Measurements from ENCODE around the gene RPS15.

The RPS15 gene

DNA sequence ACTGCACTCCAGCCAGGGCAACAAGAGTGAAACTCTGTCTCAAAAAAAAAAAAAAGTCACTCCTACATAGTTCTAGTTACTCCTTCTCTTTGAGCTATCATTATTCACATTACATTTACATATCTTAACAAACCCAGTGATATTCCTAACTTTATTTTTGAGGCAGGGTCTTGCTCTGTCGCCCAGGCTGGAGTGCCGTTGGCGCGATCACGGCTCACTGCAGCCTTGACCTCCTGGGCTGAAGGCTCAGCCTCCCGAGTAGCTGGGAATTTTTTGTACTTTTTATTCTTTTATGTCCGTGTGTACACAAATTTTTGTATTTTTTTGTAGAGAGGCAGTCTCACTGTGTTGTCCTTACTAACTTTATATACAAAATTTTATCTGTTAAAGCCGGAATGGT, 587 bp upstream of the RPS15 start:
- DNase-seq, result no peak

DNA sequence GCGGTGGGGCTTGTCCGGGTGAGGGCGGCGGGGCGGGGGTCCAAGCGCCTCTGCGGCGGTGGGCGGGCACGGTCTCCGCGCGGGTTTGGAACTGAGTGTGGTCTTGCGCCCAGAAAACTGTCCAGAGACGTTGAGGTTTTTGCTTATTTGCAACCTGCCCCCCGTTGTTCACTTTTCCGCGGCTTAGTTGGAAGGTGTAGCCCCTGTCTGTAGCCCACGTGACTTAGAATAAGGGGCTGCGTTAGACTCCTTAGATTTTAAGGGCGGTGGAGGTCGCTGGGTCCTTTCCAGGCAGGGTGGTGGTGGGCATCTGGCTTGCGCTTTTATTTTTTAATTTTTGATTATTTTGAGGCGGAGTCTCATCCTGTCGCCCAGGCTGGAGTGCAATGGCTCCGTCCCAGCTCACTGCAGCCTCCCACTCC, 748 bp downstream of the RPS15 start:
- no peak for DNase-seq

GRCh38 chr19:1439525-1440417, 1.6 kb downstream of the RPS15 start:
- DNase-seq, result peak; percentile 33

DNA sequence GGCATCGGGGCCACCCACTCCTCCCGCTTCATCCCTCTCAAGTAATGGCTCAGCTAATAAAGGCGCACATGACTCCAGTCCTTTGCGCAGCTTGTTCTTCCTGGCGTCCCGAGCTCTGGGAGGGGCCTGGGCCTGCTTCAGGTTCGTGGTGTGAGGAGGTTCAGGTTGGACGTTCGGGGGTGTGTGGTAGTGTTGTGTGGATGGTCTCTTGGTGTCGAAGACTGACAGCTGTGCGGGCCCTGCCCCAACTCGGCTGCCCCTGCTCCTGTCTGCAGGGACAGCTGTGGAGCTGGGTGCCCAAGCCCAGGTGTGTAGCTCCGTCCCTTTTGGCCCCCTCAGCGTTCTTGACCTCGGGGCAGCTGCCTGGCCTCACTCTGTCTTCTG, 2.2 kb downstream of the RPS15 start:
- no peak for DNase-seq

DNA sequence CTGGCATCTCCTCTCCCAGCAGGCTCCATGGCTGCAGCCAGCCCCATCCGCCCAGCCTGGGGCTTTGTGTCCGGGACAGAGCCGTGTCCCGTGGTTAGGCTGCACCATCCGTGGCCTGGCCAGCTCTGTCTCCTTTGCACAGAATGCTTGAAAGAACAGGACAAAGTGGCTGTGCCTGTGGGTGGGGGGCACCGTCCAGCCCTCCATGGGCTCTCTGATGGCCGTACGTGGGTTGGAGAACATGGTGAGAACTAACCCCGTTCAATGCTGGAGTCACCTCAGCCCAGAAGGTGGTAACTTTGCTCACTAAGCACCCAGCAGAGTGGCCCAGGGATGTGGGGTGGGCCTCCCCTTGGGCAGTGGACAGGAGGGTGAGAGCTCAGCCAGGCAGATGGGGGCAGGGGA, 2.8 kb downstream of the RPS15 start:
- DNase-seq, result no peak

GRCh38 chr19:1441677-1442438, 3.7 kb downstream of the RPS15 start:
- no peak for DNase-seq

GRCh38 chr19:1445185-1445931, 7.2 kb downstream of the RPS15 start:
- peak; percentile 54 for DNase-seq

- no peak for DNase-seq
Measured at GRCh38 chr19:1445932-1446712, 7.9 kb downstream of the RPS15 start.

GRCh38 chr19:1446713-1447481, 8.7 kb downstream of the RPS15 start:
- no peak for DNase-seq

- DNase-seq, result no peak
Measured at GRCh38 chr19:1447504-1447903, 9.3 kb downstream of the RPS15 start.

- no peak for DNase-seq
Measured at GRCh38 chr19:1447944-1448343, 9.7 kb downstream of the RPS15 start.

DNA sequence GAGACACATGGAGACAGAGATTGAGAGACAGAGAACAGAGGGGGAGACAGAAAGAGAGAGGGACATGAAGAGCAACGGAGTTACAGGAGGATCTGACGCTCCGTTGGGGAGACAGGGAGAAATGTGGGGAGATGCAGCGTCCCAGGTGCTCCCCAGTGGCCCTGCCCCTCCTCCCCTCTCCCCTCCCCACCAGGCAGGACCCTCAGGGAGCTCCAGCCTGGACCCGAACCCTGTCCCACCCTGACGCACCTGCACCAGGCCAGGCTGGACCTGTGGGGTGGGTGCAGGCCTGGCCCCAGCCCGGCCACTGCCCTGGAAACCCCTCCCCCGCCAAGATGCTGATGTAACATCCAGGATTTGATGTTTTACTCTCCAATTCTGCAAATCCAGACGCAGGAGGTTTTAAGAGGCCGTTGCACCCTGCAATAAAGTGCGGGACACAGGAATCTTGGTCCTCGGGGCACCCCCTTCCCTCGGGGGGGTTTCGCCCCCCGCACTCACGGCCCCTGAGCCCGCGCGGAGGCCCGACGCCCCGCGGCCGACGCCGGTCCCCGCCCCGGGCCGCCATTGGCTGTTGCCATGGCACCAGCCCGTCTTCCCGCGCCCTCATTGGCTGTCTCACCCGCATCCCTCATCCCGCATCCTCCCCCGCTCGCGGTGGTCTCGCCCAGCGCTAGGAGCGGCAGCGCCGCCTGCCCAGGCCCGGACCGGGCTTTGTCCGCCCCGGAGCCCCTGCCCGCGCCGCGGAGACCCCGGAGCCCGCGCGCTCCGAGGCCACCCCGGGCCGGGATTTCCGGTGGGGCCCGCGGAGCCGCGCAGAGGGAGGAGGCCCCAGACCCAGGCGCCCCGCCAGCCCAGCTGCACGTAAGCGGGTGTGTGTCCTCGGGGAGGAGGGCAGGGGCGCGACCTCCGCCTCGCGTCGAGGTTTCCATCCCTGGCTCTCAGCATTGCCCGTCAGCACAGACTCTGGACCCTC, 11.6 kb downstream of the RPS15 start, which contains the start of gene APC2:
TSS of gene APC2 (plus strand) at position 655 of the 976 bp plus-strand sequence. CDS start 2,881 bp downstream, outside the sequence.
- peak; percentile 68 for DNase-seq

DNA sequence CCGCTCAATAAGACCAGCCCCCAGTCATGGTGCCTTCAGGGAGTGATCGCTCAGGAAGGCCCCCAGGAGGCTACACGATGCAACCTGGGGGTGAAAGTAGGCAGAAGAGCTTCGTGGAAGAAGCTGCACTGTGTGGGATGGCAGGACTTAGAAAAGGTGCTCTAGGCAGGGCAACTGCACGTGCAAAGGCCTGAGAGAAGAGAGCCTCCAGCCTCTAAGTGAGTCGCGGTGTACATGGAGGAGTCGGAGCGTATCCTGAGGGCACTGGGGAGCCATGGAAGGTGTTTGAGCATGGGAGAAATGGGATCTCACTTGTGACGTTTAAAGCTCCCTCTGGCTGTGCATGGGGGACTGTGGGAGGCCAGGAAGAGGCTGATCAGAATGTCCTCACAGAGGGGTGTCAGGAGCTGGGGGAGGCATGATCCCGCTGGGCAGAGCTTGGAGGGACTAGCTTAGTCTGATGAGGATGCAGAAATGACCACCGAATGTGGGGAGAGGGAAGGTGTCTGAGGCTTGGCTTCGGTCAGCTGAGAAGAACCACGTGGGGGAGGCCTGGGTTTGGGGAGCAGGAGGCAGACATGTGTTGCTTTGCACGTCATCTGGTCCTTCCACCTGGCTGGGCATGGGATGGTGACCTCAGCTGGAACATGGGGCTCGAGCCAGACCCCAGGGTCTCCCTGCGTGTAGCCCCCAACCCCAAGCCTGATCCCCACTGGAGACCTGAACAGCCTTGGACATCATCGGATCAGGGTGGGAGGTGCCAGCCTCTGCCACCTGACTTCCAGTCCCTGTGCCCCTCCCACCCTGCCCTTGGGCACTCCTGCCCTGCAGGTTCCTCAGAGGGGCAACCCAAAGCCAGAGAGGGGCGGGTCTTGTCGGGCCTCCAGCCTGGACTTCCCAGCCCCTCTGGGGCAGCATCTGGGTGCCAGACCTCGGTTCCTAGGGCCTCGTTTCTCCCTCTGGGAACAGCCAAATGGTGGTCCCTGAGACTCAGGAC, 12.8 kb downstream of the RPS15 start:
- no peak for DNase-seq

- no peak for DNase-seq
Measured at GRCh38 chr19:1451916-1452801, 14.0 kb downstream of the RPS15 start.

DNA sequence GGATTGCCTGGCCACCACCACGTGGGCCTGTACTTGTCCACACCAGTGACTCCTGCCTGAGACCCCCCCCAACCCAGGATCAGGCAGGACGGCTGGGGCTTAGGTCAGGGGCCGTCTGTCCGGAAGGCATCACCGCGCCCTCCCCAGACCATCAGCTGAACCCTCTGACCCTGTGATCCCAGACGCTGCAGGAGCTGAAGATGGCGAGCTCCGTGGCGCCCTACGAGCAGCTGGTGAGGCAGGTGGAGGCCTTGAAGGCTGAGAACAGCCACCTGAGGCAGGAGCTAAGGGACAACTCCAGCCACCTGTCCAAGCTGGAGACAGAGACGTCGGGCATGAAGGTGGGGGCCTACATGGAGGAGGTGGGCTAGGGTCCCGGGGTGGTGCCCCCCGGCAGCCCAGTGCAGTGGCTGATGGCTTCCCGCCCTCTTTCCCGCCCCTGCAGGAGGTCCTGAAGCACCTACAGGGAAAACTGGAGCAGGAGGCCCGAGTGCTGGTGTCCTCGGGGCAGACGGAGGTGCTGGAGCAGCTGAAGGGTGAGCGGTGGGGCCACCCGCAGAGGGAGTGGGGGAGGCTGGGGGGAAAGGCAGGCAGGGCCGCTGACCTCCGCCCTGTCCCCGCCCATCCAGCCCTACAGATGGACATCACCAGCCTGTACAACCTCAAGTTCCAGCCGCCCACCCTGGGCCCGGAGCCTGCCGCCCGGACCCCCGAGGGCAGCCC, 14.8 kb downstream of the RPS15 start:
- DNase-seq, result no peak

DNA sequence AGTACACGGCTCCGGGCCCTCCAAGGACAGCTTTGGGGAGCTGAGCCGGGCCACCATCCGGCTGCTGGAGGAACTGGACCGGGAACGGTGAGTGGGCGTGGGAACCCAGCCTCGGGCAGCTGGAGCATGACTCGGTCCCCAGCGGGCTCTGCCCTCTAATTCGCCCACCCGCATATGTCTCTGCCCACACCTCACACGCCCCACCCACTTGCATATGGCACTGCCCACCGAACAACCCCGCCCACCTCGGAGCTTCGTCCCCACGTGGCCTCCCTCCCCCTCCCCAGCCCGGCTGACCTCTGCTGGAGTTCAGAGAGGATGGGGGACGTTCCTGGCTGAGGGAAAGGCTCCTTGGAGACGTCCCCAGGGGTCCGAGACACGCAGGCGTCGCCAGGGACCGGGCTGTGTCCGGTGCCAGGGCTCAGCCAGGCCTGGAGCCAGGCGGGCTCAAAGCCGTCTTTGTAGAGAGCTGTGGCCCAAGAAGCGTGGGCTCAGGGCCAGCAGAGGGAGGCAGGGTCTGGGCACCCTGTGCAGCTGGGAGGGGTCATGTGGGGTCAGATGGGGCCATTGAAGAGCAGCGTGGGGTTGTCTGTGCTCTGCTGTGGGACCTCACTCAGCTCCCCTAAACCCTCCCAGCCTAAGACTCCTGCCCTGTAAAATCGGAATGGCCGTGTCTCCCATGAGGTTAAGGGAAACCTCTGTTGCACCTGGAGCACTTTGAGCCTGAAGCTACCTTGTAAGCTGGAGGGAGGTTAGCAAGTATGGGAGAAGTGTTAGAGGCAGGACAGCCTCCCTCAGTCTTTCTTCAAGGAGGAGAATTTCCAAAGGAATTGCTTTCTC, 15.5 kb downstream of the RPS15 start:
- no peak for DNase-seq

All from fibroblast of skin of right biceps (primary cell).